ENCODE measurements around the gene CENPS. TPM values are rescaled to one million over a fixed set of nuclear protein-coding genes. Genes with fewer than 3 reads are reported as not detected.

The CENPS gene
- total RNA-seq, 1 experiment from 2014 or later = 14.5 TPM

Other genes starting within 250 kb of the CENPS start
- gene KIF1B, start 219.9 kb upstream of the CENPS start, total RNA-seq (2014; rRNA removed) = 23.5 and 33.2 TPM in 2 replicates
- gene PGD, start 31.4 kb upstream of the CENPS start, total RNA-seq (2014; rRNA removed) = 189 and 221 TPM in 2 replicates
- gene CORT, start 19.6 kb downstream of the CENPS start, total RNA-seq (2014; rRNA removed) = not detected in 2 replicates
- 32.7 and 34.2 TPM in 2 replicates for gene DFFA, start 42.1 kb downstream of the CENPS start, total RNA-seq (2014; rRNA removed)
- 13.4 and 16.5 TPM in 2 replicates for gene PEX14, start 44.5 kb downstream of the CENPS start, total RNA-seq (2014; rRNA removed)

Data from LHCN-M2 (cell line).